Lower leg skin (tissue), 4 donors: ENCODE results near the gene CD276. TPM values are rescaled to one million over a fixed set of nuclear protein-coding genes. Genes with fewer than 3 reads are reported as not detected.

Experiments used
- DNase-seq, 2 donors: peaks; one replicate each; pipeline ENCODE4 v3.0.0-alpha.2; 2019; ENCODE audit warnings: low spot score in 2 of 2
- H3K4me3 ChIP-seq: fragments of 200-600 bp; sonication (generic); 2 replicates; pipeline ENCODE4 v1.5.1; 2017; ENCODE audit warnings: mild to moderate bottlenecking, low read depth; ENCODE audit not compliant: poor library complexity, severe bottlenecking
- POLR2A ChIP-seq, 2 donors: fragments of 450-650 bp; IDR thresholded peaks; one replicate each; pipeline ENCODE4 v1.6.1; 2016 to 2017; ENCODE audit warnings: antibody characterized with exemption in 2 of 2, mild to moderate bottlenecking in 1 of 2, moderate library complexity in 1 of 2
- WGBS, 2 donors: methylation state at CpG; one replicate each; pipeline ENCODE4 v1.1.5; 2018; 5-methylcytosine and 5-hydroxymethylcytosine counted together
- intact Hi-C: fragments of 100-400 bp; cut with DNase I; formaldehyde crosslinking; loops from one replicate; pipeline ENCODE4 v1.15.0; 2023; ENCODE audit warnings: low total_unique reads
- total RNA-seq, 4 donors: library from RNA; depleted of rRNA; stranded (reverse); fragments of >200 nt; gene quantifications; one replicate each; pipeline ENCODE4 v1.1.0, GENCODE V29; 2016
- TF ChIP-seq, protein P1 (sequence below), 3 donors: fragments of 450-650 bp; IDR thresholded peaks; one replicate each; pipeline ENCODE4 v1.5.1; 2016; ENCODE audit warnings: antibody characterized with exemption in 3 of 3, mild to moderate bottlenecking in 3 of 3, moderate library complexity in 2 of 3

The CD276 gene
- total RNA-seq, 4 donors from 2014 or later = 33.4 to 49.9 (median 45.4) TPM

DNA sequence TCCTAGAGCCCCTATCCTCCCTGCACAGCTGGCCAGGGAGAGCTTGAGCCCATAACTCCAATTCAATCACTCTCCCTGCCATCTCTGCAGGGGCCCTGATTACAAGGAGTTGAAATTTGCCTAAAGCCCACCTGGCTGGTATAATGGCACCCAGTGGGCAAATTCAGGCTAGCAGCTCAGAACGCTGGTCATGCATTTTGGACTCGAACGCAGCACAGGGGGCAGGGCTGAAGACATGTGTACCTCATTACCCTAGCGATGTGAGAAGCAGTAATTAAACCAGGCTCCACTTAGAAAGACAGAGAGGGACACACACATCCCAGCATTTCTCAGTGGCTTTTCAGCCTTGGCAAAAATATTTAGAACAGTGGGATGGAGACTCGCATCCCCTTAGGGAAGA, 65.8 kb downstream of the CD276 start:
- 77 to 90% methylated on average over 5 of the region's 5 CpGs for WGBS, 2 donors
- DNase-seq = no peak
- no peak overlapping the region for H3K4me3 ChIP-seq
- intact Hi-C loops = no loop called here
- TF ChIP-seq, protein P1, sequence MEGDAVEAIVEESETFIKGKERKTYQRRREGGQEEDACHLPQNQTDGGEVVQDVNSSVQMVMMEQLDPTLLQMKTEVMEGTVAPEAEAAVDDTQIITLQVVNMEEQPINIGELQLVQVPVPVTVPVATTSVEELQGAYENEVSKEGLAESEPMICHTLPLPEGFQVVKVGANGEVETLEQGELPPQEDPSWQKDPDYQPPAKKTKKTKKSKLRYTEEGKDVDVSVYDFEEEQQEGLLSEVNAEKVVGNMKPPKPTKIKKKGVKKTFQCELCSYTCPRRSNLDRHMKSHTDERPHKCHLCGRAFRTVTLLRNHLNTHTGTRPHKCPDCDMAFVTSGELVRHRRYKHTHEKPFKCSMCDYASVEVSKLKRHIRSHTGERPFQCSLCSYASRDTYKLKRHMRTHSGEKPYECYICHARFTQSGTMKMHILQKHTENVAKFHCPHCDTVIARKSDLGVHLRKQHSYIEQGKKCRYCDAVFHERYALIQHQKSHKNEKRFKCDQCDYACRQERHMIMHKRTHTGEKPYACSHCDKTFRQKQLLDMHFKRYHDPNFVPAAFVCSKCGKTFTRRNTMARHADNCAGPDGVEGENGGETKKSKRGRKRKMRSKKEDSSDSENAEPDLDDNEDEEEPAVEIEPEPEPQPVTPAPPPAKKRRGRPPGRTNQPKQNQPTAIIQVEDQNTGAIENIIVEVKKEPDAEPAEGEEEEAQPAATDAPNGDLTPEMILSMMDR (IDR thresholded peaks at IDR 0.05) = no peak
- no peak for TF ChIP-seq POLR2A (IDR thresholded peaks at IDR 0.05)

DNA sequence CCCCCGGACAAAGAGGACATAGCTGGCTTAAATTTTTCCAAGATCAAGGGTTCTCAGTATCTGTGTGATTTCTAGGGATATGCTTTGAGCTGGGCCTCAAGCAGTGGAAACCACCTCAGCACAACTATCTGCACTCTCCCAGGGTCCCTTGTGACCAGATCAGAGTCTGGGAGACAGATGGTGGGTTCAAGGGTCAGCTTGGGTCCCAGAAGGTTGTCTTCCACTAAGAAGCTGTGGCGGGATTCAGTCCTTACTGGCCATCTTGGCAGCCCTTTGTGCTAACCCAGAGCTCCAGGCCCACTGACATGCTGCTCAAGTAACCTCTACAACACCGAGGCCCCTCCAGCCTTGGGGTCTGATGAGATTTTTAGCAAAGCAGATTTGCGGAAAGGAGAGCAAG, 66.3 kb downstream of the CD276 start:
- intact Hi-C loops = no loop called here
- no peak overlapping the region for H3K4me3 ChIP-seq
- WGBS, 2 donors = 89 to 93% methylated on average over 4 of the region's 4 CpGs
- TF ChIP-seq POLR2A (IDR thresholded peaks at IDR 0.05) = no peak
- TF ChIP-seq, protein P1 (IDR thresholded peaks at IDR 0.05) = no peak
- no peak for DNase-seq

DNA sequence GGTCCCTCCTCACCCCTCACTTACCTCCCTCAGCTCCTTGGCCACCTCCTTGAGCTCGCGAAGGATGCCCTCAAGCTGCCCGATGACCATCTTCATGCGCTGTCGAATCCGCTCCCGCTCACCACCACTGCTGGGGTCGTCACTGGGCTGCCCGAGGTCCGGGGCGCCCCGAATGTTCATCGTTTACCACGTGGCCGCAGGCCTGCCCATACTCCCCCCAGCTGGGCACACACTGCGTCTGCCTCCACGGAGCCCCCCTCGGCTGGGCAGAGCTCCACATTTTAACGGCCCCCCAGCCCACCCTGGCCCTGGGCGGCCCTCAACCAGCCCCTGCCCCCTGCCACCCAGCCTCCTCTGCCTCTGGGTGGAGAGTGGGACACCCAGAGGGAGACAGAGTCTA, 66.8 kb downstream of the CD276 start:
- intact Hi-C loops = no loop called here
- no peak for DNase-seq
- WGBS, 2 donors = 88 to 90% methylated on average over 20 of the region's 20 CpGs
- H3K4me3 ChIP-seq = no peak overlapping the region
- TF ChIP-seq POLR2A (IDR thresholded peaks at IDR 0.05) = no peak
- TF ChIP-seq, protein P1 (IDR thresholded peaks at IDR 0.05) = no peak

DNA sequence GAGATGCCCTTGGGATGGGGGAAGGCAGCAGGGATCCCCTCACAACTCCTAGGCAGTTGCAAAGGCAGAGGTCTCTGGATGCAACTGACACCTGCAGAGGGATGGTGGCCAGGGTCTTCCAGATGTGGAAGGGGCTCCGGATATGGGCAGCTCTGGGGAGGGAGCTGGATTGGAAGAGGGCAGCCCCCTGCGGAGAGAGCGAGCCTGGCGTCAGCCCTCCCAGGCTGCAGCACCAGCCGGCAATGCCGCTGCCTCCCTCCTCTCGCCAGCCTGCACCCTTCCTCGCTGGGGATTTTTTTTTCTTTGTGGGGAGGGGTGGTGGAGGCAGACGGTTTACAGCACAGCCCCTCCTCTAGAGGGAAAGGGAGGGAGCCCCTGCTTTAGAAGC, 67.3 kb downstream of the CD276 start:
- WGBS, 2 donors = 4 to 33% methylated on average over 9 of the region's 9 CpGs
- no peak for DNase-seq
- intact Hi-C loops = no loop called here
- no peak overlapping the region for H3K4me3 ChIP-seq
- TF ChIP-seq POLR2A (IDR thresholded peaks at IDR 0.05) = no peak
- TF ChIP-seq, protein P1 (IDR thresholded peaks at IDR 0.05) = no peak

DNA sequence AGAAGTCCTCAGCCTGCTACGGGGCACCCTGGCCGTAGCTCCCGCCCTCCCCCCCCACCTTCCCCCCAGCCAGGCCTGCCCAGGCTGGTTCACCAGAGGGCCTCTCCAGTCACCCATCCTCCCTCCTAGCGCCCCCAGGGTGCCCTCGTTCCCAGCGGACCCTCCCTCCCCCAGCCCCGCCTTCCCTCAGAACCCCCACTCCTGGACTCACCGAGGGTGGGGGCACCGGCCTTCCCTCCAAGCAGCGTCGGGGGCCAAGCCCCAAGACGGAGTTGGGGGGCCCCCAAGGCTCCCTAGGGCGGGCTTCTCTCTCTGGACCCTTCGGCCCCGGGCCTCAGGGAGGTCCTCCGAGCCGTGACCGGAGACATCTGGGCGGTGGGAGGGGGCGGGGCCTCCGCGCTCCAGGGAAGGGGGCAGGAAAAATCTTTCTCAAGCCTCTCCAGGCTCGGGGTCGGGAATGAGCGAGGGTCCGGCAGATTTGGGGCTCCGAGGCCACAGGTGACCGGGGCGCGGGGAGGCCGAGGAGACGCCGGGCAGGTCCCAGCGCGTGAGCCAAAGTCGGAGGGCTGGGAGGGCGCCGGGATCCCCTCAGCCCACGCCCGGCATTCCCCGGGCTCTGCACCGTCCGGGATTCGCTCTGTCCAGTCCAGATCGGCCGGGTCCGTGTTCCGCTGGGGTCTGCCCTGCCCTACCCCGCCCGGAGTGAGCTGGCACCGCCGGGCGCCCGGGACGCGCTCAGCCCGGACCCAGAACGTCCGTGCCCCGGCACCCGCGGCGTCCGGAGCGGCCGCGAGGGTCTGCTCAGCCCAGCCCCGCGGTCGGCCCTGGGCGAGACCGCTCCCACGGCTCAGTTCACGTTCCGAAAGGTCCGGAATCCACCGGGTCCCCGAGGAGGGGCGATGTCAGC, 68.0 kb downstream of the CD276 start:
- TF ChIP-seq POLR2A (IDR thresholded peaks at IDR 0.05) = no peak
- TF ChIP-seq, protein P1 (IDR thresholded peaks at IDR 0.05) = no peak
- peak overlapping the region; percentile 51 for H3K4me3 ChIP-seq
- intact Hi-C loops = no loop called here
- WGBS, 2 donors = 0 to 1% methylated on average over 28 to 59 of the region's 79 CpGs
- DNase-seq = no peak
